ENCODE results near the gene DMTF1. TPM values are rescaled to one million over a fixed set of nuclear protein-coding genes. Genes with fewer than 3 reads are reported as not detected.
A peak's percentile ranks its signal among the peaks of the same experiment; 100 is the strongest.

The DMTF1 gene
- total and polyA plus RNA-seq, 10 donors = 23.2 to 190 (median 119) TPM

DNA sequence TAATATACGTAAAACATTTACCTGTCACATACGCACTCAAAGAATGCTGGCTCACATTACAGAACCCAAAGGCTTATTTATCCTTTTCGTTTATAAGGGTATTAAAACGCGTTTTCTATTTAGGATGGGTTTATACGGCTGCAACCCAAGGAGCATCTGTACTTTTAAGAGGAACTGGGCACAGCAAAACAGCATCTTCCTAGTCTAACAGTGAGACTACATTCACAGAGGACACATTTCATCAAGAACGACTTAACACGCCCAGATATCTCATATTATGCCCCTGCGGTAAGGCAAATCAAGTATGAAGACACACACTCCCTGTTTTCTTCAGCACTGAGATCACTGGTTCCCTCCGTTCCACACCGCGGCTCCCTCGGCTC is 533 bp upstream of the DMTF1 start:
- H3K4me3 ChIP-seq = peak overlapping the region; percentile 54 to 96 (median 86)
- H3K36me3 ChIP-seq = no peaks in the 10 kb centered on the region
- H3K4me1 ChIP-seq = peaks cover 29 to 51% (median 43%) of the 10 kb centered on the region in 6 donors
- 10 to 13% (median 12%) methylated on average over 13 of the region's 13 CpGs for WGBS, 5 donors
- DNase-seq = no peak
- H3K27ac ChIP-seq = peak overlapping the region; percentile 92 to 99 (median 98)
- H3K27me3 ChIP-seq (replicated peaks in 1 of 7) = no peaks in the 10 kb centered on the region
- TF ChIP-seq, protein P1, sequence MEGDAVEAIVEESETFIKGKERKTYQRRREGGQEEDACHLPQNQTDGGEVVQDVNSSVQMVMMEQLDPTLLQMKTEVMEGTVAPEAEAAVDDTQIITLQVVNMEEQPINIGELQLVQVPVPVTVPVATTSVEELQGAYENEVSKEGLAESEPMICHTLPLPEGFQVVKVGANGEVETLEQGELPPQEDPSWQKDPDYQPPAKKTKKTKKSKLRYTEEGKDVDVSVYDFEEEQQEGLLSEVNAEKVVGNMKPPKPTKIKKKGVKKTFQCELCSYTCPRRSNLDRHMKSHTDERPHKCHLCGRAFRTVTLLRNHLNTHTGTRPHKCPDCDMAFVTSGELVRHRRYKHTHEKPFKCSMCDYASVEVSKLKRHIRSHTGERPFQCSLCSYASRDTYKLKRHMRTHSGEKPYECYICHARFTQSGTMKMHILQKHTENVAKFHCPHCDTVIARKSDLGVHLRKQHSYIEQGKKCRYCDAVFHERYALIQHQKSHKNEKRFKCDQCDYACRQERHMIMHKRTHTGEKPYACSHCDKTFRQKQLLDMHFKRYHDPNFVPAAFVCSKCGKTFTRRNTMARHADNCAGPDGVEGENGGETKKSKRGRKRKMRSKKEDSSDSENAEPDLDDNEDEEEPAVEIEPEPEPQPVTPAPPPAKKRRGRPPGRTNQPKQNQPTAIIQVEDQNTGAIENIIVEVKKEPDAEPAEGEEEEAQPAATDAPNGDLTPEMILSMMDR (IDR thresholded peaks at IDR 0.05 in 8 of 11, conservative IDR thresholded peaks at IDR 0.05 in 3 of 11) = no peak
- TF ChIP-seq POLR2A (IDR thresholded peaks at IDR 0.05) (no peak), POLR2AphosphoS5 (IDR thresholded peaks at IDR 0.05) (no peak)
- intact Hi-C loops (cut with DNase I; ENCODE audit: low total_unique reads) = no loop called here
- no peaks in the 10 kb centered on the region for H3K9me3 ChIP-seq

DNA sequence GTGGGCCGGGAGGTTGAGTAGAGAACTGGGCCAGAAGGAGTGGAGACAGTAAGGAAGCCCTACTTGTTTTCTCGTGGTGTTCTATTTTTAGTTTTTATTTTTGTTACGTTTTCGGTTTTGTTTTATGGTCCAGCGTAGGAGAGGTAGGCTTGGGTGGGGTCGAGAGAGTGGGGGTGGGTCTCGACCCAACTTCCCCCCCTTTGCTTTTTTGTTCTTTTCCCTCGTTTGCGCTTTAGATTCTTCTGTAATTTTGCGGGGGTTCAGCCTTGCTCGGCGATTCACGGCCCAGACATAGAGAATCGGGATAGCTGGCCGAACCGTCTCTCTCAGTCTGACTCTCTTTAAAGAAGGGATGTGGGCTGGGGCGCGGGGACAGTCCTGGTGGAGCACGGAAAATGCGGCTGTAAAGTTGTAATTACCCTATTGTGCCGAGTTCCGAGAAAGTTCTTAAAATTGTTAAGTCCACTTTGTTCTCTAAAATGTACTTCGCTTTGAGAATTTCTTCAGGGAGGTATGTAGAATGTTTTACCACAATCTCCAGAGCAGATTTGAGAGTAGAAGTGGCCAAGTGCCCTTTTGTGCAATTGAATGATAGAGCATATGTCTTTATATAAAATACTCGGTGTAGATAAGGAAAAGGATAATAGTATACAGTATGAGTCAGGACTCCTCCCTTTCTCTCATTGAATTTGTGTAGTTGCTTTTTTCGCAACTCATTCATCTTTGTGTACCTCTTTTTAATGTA is 816 bp downstream of the DMTF1 start:
- no peaks in the 10 kb centered on the region for H3K27me3 ChIP-seq (replicated peaks in 1 of 7)
- no peak for TF ChIP-seq POLR2A (IDR thresholded peaks at IDR 0.05)
- TF ChIP-seq, protein P1 (IDR thresholded peaks at IDR 0.05 in 8 of 11, conservative IDR thresholded peaks at IDR 0.05 in 3 of 11) = no peak
- TF ChIP-seq POLR2AphosphoS5 (IDR thresholded peaks at IDR 0.05) = no peak
- WGBS, 5 donors = 0 to 1% (median 0%) methylated on average over 25 of the region's 25 CpGs
- H3K9me3 ChIP-seq = no peaks in the 10 kb centered on the region
- H3K4me3 ChIP-seq = peak overlapping the region; percentile 54 to 96 (median 86)
- no peaks in the 10 kb centered on the region for H3K36me3 ChIP-seq
- H3K27ac ChIP-seq = peak overlapping the region; percentile 92 to 99 (median 98)
- DNase-seq = peak; percentile 87
- intact Hi-C loops (cut with DNase I; ENCODE audit: low total_unique reads) = no loop called here
- peaks cover 29 to 62% (median 55%) of the 10 kb centered on the region in 6 donors for H3K4me1 ChIP-seq

DNA sequence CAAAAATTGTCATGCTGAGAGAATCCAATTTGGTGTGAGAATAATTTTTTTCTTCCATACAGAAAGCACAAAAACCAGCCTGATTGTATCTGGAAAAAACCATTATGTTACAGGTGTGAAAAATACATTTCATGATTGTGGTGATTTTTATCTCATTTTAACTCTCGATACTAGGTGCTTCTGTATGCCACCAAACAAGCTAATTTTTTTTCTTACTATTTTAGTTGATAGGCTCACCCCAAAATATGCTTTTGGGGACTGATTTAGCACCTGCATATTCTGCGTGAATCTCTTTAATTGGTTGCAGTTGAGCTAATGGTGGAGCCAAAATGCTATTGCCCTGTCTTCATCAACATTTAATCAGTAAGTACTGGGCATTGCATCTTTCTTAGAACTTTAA is 1.9 kb downstream of the DMTF1 start:
- no peaks in the 10 kb centered on the region for H3K9me3 ChIP-seq
- intact Hi-C loops (cut with DNase I; ENCODE audit: low total_unique reads) = no loop called here
- H3K4me3 ChIP-seq = peak overlapping the region in 7 of 8 donors; percentile 54 to 96 (median 90)
- no peak for DNase-seq
- WGBS, 5 donors = 36 to 52% (median 47%) methylated on average over 2 of the region's 2 CpGs
- no peaks in the 10 kb centered on the region for H3K27me3 ChIP-seq (replicated peaks in 1 of 7)
- no peak for TF ChIP-seq POLR2A (IDR thresholded peaks at IDR 0.05)
- TF ChIP-seq, protein P1 (IDR thresholded peaks at IDR 0.05 in 8 of 11, conservative IDR thresholded peaks at IDR 0.05 in 3 of 11) = no peak
- TF ChIP-seq POLR2AphosphoS5 (IDR thresholded peaks at IDR 0.05) = no peak
- peaks cover 33 to 71% (median 58%) of the 10 kb centered on the region in 6 donors for H3K4me1 ChIP-seq
- no peaks in the 10 kb centered on the region for H3K36me3 ChIP-seq
- H3K27ac ChIP-seq = peak overlapping the region; percentile 92 to 99 (median 98)

GRCh38 chr7:87154569-87154968 is 2.3 kb downstream of the DMTF1 start:
- 41 to 49% (median 44%) methylated on average over 3 of the region's 3 CpGs for WGBS, 5 donors
- no peaks in the 10 kb centered on the region for H3K36me3 ChIP-seq
- H3K27ac ChIP-seq = peak overlapping the region in 1 of 8 donors; percentile 99
- H3K4me3 ChIP-seq = peak overlapping the region in 5 of 8 donors; percentile 54 to 96 (median 81)
- H3K4me1 ChIP-seq = peaks cover 34 to 75% (median 60%) of the 10 kb centered on the region in 6 donors
- no peak for DNase-seq
- TF ChIP-seq POLR2A (IDR thresholded peaks at IDR 0.05) (no peak), POLR2AphosphoS5 (IDR thresholded peaks at IDR 0.05) (no peak)
- TF ChIP-seq, protein P1 (IDR thresholded peaks at IDR 0.05 in 8 of 11, conservative IDR thresholded peaks at IDR 0.05 in 3 of 11) = no peak
- H3K27me3 ChIP-seq (replicated peaks in 1 of 7) = no peaks in the 10 kb centered on the region
- no peaks in the 10 kb centered on the region for H3K9me3 ChIP-seq
- intact Hi-C loops (cut with DNase I; ENCODE audit: low total_unique reads) = no loop called here
